Keratinocyte (primary cell): Measurements from ENCODE around the gene GINS2. TPM values are rescaled to one million over a fixed set of nuclear protein-coding genes. Genes with fewer than 3 reads are reported as not detected.

Experiments
- DNase-seq: peaks from one replicate; pipeline ENCODE4 v3.0.0-alpha.2; 2011; ENCODE audit warnings: low read depth, missing footprints, low spot score
- FAIRE-seq: peaks from 2 replicates; lab custom pipeline; 2011; peaks lifted over from hg19 to GRCh38; lab: Jason Lieb, UNC
- H2AFZ ChIP-seq: 2 replicates; pipeline ENCODE4 v1.6.0; 2012; ENCODE audit warnings: low read length, control low read depth, inconsistent platforms; ENCODE audit not compliant: control insufficient read depth
- H3K27ac ChIP-seq: 2 replicates; pipeline ENCODE4 v1.5.1; 2011; ENCODE audit warnings: low read length; ENCODE audit not compliant: control insufficient read depth, insufficient read depth
- H3K27me3 ChIP-seq: 3 replicates; pipeline ENCODE4 v1.6.0; 2011; ENCODE audit warnings: low read length; ENCODE audit not compliant: control insufficient read depth, insufficient read depth; ENCODE audit errors: extremely low read depth
- H3K36me3 ChIP-seq, 2 experiments: 2 replicates in 1 of 2; 3 replicates in 1 of 2; pipeline ENCODE4 v1.5.1; 2011; ENCODE audit warnings: low read length in 2 of 2, mild to moderate bottlenecking in 1 of 2; ENCODE audit not compliant: control insufficient read depth in 2 of 2, insufficient read depth in 2 of 2; ENCODE audit errors: extremely low read depth in 1 of 2
- H3K4me1 ChIP-seq: 3 replicates; pipeline ENCODE4 v1.5.1; 2011; ENCODE audit warnings: low read length; ENCODE audit not compliant: control insufficient read depth, insufficient read depth; ENCODE audit errors: extremely low read depth
- H3K4me2 ChIP-seq: 3 replicates; pipeline ENCODE4 v1.6.0; 2011; ENCODE audit warnings: low read depth, low read length; ENCODE audit not compliant: control insufficient read depth, insufficient read depth; ENCODE audit errors: extremely low read depth
- H3K4me3 ChIP-seq, 3 experiments: fragments of 200-600 bp in 1 of 3; sonication (generic) in 1 of 3; 2 replicates in 2 of 3; 3 replicates in 1 of 3; pipeline ENCODE4 v1.5.1; 2011 to 2016; ENCODE audit warnings: low read length in 3 of 3, mild to moderate bottlenecking in 3 of 3, control low read depth in 2 of 3, inconsistent platforms in 1 of 3, low read depth in 1 of 3, mixed read lengths in 1 of 3, mixed run types in 1 of 3, moderate library complexity in 1 of 3; ENCODE audit not compliant: control insufficient read depth in 2 of 3, insufficient read depth in 2 of 3; ENCODE audit errors: extremely low read depth in 1 of 3
- H3K79me2 ChIP-seq: 2 replicates; pipeline ENCODE4 v1.6.0; 2012; ENCODE audit warnings: low read length; ENCODE audit not compliant: control insufficient read depth, insufficient read depth
- H3K9ac ChIP-seq: 3 replicates; pipeline ENCODE4 v1.6.0; 2011; ENCODE audit warnings: low read length; ENCODE audit not compliant: control insufficient read depth, insufficient read depth; ENCODE audit errors: extremely low read depth
- H3K9me1 ChIP-seq: 3 replicates; pipeline ENCODE4 v1.6.0; 2011; ENCODE audit warnings: low read length; ENCODE audit not compliant: control insufficient read depth, insufficient read depth; ENCODE audit errors: extremely low read depth
- H3K9me3 ChIP-seq: 2 replicates; pipeline ENCODE4 v1.5.1; 2012; ENCODE audit warnings: low read depth, low read length; ENCODE audit not compliant: control insufficient read depth
- H4K20me1 ChIP-seq: 3 replicates; pipeline ENCODE4 v1.6.0; 2011; ENCODE audit warnings: low read length; ENCODE audit not compliant: control insufficient read depth, insufficient read depth; ENCODE audit errors: extremely low read depth
- EZH2 ChIP-seq: IDR thresholded peaks from one replicate; pipeline ENCODE4 v1.6.1; 2012; ENCODE audit warnings: inconsistent platforms, mild to moderate bottlenecking, low read length, moderate library complexity
- dilution Hi-C: fragments of 300-500 bp; cut with MboI; formaldehyde crosslinking; loops from one replicate; pipeline ENCODE4 v1.7.0; 2020; ENCODE audit warnings: low sequenced_read_pairs; ENCODE audit not compliant: extremely low pct_ligation_motif_present
- polyA plus RNA-seq, 5 experiments: library from polyadenylated mRNA; depleted of rRNA in 3 of 5; stranded (reverse) in 3 of 5; stranded (forward) in 1 of 5; unstranded in 1 of 5; fragments of >200 nt; gene quantifications; 1 replicate in 1 of 5; 2 replicates in 3 of 5; 3 replicates in 1 of 5; pipeline versions ENCODE4 v1.2.1 to v1.2.3, GENCODE V29; 2011 to 2012; ENCODE audit warnings: missing spikeins in 2 of 5, low read depth in 1 of 5, low replicate concordance in 1 of 5
- TF ChIP-seq, protein P1 (sequence below), 3 experiments: IDR thresholded peaks in 1 of 3; conservative IDR thresholded peaks in 1 of 3; optimal IDR thresholded peaks in 1 of 3; 2 replicates in 2 of 3; 3 replicates in 1 of 3; pipeline versions ENCODE3 to v1.5.1; 2011; ENCODE audit warnings: low read length in 3 of 3, mild to moderate bottlenecking in 3 of 3, moderate library complexity in 2 of 3, control low read depth in 1 of 3, inconsistent platforms in 1 of 3; ENCODE audit not compliant: insufficient read depth in 2 of 3; ENCODE audit errors: extremely low read depth in 1 of 3

GINS2 gene
- polyA plus RNA-seq, 1 donor (not counting 4 experiments of a cell fraction or from before 2014, with no cell fraction given): 11.2 TPM

GRCh38 chr16:85642762-85643358 lies 45.9 kb downstream of the GINS2 start:
- dilution Hi-C loops: no loop called here
- Histone ChIP-seq H3K9ac (no peak overlapping the region), H3K27ac (no peak overlapping the region), H2AFZ (no peak overlapping the region), H3K4me1 (peaks cover 22% of the 10 kb centered on the region), H3K36me3 (peaks cover 0 to 2% of the 10 kb centered on the region in 2 experiments), H4K20me1 (peaks cover 8% of the 10 kb centered on the region), H3K9me3 (no peaks in the 10 kb centered on the region), H3K27me3 (peaks cover 21% of the 10 kb centered on the region), H3K79me2 (no peaks in the 10 kb centered on the region), H3K9me1 (no peaks in the 10 kb centered on the region), H3K4me2 (no peak overlapping the region), H3K4me3 (no peak overlapping the region)
- no peak for TF ChIP-seq EZH2
- TF ChIP-seq, protein P1, sequence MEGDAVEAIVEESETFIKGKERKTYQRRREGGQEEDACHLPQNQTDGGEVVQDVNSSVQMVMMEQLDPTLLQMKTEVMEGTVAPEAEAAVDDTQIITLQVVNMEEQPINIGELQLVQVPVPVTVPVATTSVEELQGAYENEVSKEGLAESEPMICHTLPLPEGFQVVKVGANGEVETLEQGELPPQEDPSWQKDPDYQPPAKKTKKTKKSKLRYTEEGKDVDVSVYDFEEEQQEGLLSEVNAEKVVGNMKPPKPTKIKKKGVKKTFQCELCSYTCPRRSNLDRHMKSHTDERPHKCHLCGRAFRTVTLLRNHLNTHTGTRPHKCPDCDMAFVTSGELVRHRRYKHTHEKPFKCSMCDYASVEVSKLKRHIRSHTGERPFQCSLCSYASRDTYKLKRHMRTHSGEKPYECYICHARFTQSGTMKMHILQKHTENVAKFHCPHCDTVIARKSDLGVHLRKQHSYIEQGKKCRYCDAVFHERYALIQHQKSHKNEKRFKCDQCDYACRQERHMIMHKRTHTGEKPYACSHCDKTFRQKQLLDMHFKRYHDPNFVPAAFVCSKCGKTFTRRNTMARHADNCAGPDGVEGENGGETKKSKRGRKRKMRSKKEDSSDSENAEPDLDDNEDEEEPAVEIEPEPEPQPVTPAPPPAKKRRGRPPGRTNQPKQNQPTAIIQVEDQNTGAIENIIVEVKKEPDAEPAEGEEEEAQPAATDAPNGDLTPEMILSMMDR (optimal IDR thresholded peaks at IDR 0.05 in 1 of 3, IDR thresholded peaks at IDR 0.05 in 1 of 3, conservative IDR thresholded peaks at IDR 0.05 in 1 of 3; ENCODE audit: extremely low read depth in 1 of 3, insufficient read depth in 2 of 3, low read length in 3 of 3): no peak
- FAIRE-seq (no peak), DNase-seq (no peak)

DNA sequence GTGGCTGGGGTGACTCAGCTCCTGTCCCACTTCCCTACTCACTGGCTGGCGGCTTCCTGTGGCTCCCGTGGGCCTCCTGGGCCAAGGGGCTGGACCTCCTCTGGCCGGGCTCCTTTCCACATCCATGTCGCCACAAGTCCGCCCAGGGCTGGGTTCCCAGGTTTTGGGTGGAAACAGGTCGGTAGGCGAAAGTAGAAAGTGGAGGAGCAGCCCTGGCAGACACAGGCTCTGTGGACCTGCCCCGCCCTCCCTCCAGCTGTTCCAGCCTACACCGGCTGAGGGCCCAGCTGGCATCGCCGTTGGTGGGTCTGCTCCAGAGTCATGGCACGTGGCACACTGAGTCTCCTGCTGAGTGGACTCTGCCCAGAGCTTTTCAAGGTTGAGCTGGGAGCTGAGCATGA lies 47.0 kb downstream of the GINS2 start:
- peaks cover 21% of the 10 kb centered on the region for H3K27me3 ChIP-seq
- FAIRE-seq: no peak
- dilution Hi-C loops: no loop called here
- no peak overlapping the region for H3K27ac ChIP-seq
- H3K79me2 ChIP-seq: no peaks in the 10 kb centered on the region
- no peaks in the 10 kb centered on the region for H3K9me3 ChIP-seq
- H3K4me2 ChIP-seq: no peak overlapping the region
- H3K4me1 ChIP-seq: peaks cover 22% of the 10 kb centered on the region
- H3K9me1 ChIP-seq: no peaks in the 10 kb centered on the region
- peaks cover 8% of the 10 kb centered on the region for H4K20me1 ChIP-seq
- no peak overlapping the region for H2AFZ ChIP-seq
- H3K36me3 ChIP-seq: peaks cover 0 to 2% of the 10 kb centered on the region in 2 experiments
- H3K9ac ChIP-seq: no peak overlapping the region
- H3K4me3 ChIP-seq: no peak overlapping the region
- DNase-seq: no peak
- no peak for TF ChIP-seq EZH2
- TF ChIP-seq, protein P1 (optimal IDR thresholded peaks at IDR 0.05 in 1 of 3, IDR thresholded peaks at IDR 0.05 in 1 of 3, conservative IDR thresholded peaks at IDR 0.05 in 1 of 3; ENCODE audit: extremely low read depth in 1 of 3, insufficient read depth in 2 of 3, low read length in 3 of 3): no peak
